ENCODE data around the gene CANT1.

The CANT1 gene

DNA sequence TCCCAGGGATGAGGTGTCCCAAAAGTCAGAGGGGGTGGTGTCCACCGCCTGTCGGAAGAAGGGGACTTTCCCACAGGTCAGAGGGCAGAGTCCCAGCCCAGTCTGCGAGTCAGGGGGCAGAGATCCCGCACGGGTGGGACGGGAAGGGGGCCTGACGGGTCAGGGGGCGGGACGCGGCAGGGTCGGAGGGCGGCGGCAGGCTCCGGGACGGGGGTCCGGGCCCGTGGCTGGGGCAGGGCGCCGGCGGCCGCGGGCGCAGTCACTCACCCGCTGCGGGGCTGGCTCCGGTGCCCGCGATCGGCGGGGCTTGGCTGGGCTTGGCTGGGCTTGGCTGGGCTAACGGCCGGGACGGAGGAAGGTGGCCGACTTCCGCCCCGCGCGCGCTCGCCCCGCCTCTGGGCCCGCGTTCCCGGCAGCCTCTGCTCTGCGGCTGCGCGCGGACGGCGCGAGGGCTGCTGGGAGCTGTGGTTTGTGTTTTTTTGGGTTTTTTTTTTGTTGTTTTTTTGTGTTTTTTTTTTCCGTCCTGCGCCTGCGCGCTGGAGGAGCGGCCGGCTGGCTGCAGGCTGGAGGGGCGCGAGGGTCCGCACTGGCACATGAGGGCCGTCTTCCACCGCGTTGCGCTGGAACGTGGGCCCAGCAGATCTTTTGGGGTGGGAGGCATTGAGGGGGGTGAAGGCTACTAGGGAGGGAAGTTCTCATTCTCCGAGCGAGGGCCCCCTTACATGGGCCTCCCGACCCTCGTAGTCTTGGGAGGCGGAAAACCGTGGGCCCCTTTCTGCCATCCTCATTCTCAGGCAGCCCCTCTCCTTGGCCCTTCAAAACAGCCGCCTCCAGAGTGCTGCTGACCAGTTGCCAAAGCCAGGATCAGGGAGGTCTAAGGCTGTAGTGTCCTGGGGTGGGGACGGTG is at the start of gene CANT1:
Gene CANT1 (minus strand): TSS at position 368 of the 907 bp plus-strand sequence. CDS start 12,142 bp downstream, outside the sequence.
- DNase-seq: peak; percentile 69 to 89 (median 74)

DNA sequence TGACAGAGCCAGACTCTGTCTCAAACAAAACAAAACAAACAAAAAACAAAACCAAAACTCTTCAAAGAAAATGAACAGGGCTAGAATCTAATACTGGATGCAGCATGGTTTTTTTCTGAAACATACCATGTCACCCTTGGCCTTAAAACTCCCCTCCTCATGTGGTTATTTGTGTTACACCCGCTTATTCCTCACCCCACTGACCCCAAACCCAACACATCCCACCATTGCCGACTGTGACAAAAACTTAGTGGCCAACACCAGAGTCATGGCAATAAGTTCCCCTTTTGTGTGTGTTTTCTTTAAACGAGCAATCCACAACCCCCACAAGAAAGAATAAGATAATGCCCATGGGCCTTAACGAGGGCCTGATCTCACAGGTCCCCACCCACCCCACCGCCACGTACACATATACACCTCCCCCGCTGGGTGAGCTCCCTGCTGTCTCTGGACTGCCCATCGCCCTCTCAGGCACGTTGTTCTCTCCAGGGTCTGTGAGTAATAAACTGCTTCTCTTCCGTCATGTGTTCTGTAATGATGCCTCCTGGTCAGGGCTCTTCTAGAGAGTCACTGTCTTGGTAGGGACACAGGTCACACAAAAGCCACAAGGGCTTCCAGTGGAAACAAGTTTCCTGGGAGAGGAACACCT is 48.3 kb upstream of the CANT1 start:
- no peak for DNase-seq

DNA sequence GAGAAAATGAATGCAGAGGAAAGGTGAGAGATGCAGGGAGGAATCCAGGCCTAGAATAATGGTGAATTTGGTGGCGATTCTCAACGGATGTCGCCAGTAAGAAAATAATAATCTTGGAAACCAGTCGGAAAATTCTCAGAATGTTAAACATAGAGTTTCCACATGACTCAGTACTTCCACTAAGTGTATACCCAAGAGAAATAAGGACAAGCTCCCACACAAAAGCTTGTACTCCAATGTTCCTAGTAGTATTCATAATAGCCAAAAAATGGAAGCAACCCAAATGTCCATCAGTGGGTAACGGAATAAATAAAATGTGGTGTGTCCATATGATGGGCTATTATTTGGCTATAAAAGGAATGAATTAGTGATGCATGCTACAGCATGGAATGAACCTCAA is 45.6 kb upstream of the CANT1 start:
- DNase-seq: no peak

DNA sequence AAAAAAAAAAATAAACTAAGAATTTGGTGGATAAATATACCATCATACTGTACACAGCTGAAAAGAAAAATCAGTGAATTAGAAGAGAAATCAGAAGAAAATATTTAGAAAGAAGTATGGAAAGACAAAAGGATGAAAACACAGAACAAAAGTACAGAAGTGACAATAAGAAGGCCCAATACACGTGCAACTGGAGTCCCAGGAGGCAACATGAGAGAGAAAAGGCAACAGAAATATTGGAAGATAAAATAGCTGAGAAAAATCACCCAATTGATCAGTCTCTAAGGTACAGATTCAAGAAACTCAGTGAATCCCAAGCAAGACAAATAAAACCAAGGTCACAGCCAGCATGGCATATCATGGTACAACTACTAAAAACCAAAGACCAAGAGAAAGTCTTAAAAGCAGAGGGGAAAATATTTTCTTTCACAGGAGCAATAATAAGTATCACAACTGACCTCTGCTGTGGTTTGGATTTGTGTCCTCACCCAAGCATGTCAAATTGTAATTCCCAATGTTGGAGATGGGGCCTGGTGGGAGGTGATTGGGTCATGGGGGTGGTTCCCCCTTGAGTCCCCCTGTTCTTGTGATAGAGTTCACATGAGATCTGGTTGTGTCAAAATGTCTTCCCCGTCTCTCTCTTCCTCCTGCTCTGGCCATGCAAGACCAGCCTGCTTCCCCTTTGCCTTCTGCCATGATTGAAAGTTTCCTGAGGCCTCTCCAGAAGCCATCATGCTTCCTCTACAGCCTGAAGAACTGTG is 44.8 kb upstream of the CANT1 start:
- no peak for DNase-seq

DNA sequence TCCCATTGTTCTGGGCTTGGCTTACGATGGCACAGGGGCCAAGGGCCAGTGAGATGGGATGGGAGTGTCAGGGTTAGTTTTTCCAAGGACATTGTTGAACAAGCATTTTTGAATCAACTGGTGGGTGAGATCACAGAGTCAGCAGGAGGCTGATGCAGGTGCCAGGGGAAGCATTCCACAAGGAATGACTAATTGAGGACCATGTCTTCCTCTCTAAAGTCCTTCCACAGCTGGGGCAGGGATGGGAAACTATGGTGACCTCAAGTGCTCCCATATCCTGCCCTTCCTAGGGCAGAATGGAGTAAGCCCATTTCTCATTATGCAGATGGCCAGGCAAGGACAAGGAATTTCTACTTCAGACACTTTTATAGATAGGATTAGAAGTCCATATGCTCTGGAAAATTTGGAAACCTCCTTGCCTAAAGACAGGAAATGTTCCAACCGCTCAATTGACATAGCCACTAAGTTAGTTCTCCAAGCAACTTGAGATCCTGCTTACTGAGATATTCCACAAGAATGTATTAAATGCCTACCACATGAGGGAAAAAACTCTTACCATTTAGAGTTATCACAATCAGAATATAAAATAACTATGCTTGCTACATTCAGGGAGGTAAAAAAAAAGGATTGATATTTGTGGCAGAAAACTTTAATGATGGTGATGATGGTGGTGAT is 43.8 kb upstream of the CANT1 start:
- no peak for DNase-seq

DNA sequence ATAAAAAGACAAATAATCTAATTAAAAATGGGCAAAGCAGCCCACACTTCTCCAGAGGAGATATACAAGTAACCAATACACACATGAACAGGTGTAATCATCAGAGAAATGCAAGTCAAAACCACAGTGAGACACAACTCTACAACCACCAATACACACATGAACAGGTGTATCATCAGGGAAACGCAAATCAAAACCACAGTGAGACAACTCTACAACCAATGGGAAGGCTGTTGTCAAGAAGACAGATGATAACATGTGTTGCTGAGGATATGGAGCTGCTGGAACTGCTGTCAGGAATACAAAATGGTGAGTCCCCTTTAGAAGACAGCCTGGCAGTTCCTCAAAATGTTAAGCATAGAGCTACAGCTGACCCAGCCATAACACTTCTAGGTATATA is 42.6 kb upstream of the CANT1 start:
- no peak for DNase-seq

DNA sequence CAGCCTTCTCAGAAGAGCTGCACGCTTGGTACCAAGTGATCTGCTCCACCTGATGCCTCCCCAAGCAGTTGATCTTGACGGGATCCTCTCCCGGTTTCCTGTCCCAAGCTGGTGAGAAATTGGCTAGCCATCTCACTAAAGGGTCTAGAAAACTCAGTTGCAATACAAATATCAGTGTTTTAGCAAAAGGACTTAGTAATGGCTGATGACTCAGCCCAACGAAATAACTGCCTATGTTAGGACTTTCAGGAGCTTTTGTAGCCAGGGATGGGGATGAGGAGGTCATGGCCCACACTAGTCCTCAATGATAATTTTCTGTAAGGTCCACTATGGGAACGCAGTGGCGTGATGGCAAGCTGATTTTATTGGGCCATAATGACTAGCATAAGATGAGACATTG is 41.7 kb upstream of the CANT1 start:
- DNase-seq: no peak

DNA sequence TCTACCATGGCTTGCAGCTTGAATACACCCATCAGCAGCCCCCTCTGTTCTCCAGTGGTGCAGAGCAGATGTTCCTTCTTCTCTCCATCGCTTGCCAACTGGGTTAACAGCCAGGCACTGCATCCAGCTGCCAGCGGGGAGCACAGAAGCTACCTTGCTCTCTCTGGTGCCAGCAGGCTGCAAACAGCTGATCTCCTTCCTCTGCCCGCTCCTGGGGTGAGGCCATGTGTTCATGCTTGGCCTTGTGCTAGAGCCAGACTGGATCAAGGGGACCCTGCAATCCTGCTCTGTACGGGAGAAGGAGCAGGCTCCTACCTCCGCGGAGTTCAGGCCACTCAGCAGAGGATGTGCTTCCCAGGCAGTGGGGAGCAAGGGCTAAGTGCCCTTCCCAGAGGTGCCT is 41.0 kb upstream of the CANT1 start:
- no peak for DNase-seq

DNA sequence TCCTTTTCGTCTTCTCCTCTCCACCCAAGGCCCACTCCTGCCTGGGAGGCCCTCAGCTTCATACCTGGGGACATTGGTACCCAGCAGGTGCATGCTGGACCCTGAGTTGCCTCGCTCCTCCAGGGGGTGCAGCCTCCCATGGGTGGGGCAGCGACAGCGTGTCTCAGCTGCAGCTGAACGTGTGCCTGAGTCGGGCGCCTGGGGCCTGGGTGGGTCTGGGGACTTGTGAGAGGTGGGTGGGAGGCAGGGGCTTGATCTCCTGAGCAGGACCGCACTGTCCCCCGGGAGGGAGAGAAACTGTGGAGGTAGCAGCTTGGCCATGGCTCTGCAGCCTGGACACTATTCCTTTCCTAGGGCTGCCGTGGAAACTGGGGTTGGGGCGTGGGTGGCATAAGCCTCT is 40.3 kb upstream of the CANT1 start:
- no peak for DNase-seq

DNA sequence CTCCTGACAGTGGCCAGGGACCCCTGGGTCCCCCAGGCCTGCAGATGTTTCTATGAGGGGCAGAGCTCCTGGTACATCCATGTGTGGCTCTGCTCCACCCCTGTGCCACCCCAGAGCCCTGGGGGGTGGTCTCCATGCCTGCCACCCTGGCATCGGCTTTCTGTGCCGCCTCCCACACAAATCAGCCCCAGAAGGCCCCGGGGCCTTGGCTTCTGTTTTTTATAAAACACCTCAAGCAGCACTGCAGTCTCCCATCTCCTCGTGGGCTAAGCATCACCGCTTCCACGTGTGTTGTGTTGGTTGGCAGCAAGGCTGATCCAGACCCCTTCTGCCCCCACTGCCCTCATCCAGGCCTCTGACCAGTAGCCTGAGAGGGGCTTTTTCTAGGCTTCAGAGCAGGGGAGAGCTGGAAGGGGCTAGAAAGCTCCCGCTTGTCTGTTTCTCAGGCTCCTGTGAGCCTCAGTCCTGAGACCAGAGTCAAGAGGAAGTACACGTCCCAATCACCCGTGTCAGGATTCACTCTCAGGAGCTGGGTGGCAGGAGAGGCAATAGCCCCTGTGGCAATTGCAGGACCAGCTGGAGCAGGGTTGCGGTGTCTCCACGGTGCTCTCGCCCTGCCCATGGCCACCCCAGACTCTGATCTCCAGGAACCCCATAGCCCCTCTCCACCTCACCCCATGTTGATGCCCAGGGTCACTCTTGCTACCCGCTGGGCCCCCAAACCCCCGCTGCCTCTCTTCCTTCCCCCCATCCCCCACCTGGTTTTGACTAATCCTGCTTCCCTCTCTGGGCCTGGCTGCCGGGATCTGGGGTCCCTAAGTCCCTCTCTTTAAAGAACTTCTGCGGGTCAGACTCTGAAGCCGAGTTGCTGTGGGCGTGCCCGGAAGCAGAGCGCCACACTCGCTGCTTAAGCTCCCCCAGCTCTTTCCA is 39.5 kb upstream of the CANT1 start:
- no peak for DNase-seq

DNA sequence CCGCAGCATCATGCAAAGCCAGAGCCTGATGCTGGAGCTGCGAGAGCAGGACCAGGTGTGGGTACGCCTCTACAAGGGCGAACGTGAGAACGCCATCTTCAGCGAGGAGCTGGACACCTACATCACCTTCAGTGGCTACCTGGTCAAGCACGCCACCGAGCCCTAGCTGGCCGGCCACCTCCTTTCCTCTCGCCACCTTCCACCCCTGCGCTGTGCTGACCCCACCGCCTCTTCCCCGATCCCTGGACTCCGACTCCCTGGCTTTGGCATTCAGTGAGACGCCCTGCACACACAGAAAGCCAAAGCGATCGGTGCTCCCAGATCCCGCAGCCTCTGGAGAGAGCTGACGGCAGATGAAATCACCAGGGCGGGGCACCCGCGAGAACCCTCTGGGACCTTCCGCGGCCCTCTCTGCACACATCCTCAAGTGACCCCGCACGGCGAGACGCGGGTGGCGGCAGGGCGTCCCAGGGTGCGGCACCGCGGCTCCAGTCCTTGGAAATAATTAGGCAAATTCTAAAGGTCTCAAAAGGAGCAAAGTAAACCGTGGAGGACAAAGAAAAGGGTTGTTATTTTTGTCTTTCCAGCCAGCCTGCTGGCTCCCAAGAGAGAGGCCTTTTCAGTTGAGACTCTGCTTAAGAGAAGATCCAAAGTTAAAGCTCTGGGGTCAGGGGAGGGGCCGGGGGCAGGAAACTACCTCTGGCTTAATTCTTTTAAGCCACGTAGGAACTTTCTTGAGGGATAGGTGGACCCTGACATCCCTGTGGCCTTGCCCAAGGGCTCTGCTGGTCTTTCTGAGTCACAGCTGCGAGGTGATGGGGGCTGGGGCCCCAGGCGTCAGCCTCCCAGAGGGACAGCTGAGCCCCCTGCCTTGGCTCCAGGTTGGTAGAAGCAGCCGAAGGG is 38.6 kb upstream of the CANT1 start:
- DNase-seq: no peak

DNA sequence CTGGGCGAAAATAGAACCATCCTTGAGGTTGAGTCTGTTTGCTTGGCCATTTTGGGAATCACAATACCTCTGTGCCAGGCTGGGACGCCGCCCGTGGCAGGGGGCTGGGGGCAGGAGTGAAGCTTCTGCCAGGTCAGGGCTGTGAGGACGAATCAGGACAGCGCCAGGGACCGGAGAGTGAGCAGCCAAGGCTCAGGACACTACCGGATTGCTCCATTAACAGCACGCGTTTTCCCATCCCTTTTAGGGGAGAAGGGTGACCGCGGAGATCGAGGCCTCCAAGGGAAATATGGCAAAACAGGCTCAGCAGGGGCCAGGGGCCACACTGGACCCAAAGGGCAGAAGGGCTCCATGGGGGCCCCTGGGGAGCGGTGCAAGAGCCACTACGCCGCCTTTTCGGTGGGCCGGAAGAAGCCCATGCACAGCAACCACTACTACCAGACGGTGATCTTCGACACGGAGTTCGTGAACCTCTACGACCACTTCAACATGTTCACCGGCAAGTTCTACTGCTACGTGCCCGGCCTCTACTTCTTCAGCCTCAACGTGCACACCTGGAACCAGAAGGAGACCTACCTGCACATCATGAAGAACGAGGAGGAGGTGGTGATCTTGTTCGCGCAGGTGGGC is 37.8 kb upstream of the CANT1 start:
- DNase-seq: no peak

DNA sequence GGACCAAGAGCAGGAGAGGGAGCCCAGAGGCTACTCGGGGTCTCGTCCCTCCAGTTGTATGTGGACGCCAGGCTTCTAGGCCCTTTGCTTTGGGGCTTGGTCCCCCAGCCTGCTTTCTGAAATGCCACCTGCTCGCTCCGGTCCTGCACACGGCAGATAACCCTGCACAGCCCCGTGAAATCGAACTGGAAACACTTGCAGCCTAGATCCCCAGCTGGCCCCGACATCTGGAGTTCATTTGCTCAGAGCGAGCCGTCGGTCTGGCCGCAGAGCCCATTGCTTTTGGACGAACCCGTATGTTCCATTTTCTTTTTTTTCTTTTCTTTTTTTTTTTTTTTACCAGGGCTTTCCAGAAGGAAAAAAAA is 37.3 kb upstream of the CANT1 start:
- no peak for DNase-seq

DNA sequence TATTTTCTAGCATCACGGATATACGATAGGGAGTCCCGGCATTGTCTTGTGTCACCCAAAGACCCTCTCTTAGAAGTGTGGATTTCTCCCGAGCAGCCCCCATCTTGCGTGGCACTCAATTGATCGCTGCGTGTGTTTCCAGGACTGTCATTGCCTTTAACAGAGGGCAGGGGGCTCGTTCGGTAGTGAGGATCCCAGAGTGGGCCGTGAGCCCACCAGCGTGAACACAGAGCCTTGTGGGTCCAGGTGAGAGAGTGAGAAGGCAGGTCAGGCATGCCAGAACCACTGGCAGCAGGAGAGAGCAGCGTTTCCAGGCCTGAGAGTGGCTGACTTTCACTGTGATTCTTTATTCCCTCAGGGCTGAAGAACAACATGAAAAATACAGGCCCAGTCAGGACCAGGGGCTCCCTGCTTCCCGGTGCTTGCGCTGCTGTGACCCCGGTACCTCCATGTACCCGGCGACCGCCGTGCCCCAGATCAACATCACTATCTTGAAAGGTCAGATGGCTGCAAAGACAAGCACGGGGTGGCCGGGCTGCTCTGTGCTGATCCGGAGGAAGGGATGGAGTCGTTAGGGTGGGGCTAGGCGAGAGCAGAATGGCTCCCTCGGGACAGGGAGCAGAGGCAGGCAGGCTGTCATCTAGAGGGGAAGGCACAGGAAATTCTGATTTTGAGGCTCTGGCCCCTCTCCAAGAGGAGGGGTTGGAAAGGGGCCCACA is 36.8 kb upstream of the CANT1 start:
- DNase-seq: no peak

DNA sequence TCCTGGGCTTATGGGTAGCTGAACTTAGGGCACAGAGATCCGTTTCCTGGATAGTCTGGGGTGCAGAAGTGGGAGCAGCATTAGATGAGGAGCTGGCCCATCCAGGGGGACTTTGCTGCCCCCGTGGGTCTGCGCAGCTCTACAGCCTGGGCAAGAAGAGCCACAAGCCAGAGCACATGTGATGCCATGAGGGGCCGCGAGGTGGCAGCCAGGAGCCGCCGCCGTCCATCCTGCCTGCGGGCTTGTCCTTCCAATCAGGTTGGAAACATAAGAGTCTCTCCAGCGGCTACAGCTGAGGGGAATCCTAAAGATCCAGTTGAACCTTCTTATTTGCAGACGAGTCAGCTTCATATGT is 36.3 kb upstream of the CANT1 start:
- DNase-seq: peak; percentile 2 to 54 (median 46)

DNA sequence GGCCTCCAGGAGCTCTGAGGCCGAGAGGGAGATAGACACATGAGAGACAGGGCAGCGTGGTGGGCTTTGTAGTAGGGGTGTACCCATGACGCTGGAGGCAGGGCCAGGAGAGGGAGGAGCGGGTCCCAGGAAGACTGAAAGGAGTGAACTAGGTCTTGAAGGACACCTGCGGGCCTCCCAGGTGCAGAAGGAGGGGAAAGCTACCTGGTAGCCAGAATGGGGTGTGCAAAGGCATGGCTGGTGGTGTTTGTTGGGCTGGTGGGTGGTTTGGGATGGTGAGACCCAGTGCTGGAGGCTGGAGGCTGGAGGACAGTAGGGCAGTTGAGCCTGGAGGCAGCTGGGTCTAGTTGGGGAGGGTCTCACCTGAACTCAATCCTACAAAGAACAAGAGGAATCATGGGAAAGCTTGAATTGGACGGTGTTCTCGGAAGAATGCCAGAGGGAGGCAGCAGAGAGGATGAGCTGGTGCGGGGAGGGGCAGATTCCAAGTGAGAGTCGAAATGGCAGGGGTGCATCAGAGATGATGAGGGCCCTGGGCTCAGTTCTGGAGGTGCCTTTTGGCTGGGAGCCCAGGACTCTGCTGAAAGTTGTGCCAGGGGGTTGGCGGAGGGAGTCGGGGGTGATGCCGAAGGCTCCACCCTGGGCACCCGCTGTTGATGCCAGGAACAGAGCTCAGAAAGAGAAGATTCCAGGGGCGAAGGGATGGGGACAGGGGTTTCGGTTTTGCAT is 35.6 kb upstream of the CANT1 start:
- no peak for DNase-seq

DNA sequence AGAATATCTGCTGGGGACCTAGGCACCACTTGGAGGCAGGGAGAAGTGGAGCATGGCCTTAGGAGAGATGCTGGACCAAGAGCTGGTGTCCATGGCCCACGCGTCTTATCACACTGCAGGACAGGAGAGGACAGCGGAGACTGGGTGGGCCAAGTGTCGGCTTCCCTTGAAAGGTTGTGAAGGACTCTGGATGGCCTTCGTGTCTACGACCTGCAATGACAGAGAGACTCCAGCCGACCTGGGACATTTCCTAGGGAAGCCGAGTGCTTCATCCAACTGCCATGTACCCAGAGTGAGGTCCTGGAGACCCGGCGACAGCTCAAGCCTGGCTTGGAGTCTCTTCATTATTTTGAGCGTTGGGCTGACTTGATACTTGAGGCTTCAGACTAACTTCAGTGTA is 34.9 kb upstream of the CANT1 start:
- DNase-seq: no peak

DNA sequence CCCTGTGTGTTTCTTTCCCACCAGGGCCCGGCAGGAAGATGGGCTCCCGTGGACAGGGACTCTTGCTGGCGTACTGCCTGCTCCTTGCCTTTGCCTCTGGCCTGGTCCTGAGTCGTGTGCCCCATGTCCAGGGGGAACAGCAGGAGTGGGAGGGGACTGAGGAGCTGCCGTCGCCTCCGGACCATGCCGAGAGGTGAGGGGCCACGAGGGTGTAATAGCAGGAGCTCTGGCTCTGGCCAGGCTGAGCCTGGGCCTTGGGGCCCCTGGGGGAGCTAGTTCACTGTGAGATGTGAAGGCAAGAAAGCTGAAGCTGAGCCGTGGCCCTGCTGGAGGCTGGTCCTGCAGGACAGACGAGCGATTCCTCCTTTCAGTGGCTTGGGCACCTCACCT is 34.4 kb upstream of the CANT1 start:
- DNase-seq: no peak

Data from stimulated activated naive CD4-positive, alpha-beta T cell (primary cell).